Posterior vena cava (tissue), 2 donors: Measurements from ENCODE around the gene SYN1. TPM values are rescaled to one million over a fixed set of nuclear protein-coding genes. Genes with fewer than 3 reads are reported as not detected.
A peak's percentile ranks its signal among the peaks of the same experiment; 100 is the strongest.
"Not testable (repeated sequence)": the region's sequence is repeated elsewhere in the genome, so short reads cannot be mapped to it uniquely, and the experiment has no call there.

Source experiments
- DNase-seq: peaks from one replicate; pipeline ENCODE4 v3.0.0-alpha.2; 2020; ENCODE audit warnings: low spot score
- intact Hi-C, 2 donors: fragments of 100-400 bp; cut with DNase I; formaldehyde crosslinking; loops; one replicate each; pipeline versions ENCODE4 v1.14.1 to v1.14.2; 2022 to 2023
- total RNA-seq, 2 donors: library from RNA; stranded (reverse); fragmentation: NEBNext Ultra II Directional; extraction: Animal tissue kit (Norgen Biotek cat#: 25700); gene quantifications; one replicate each; pipeline ENCODE4 v1.2.1, GENCODE V29; 2021
- donor health status: DM: yes; HTN: yes; CAD: no.
- donor health status: DM: yes; HTN: yes; CAD: no.

Gene SYN1
- total RNA-seq, 2 donors from 2014 or later, result 1.2 to 2.3 TPM

- intact Hi-C loops, result no loop called here
- peak; percentile 76 for DNase-seq
Measured at GRCh38 chrX:47608130-47608810, 11.4 kb downstream of the SYN1 start.

GRCh38 chrX:47607091-47607490 lies 12.6 kb downstream of the SYN1 start:
- intact Hi-C loops, result no loop called here
- no peak for DNase-seq

GRCh38 chrX:47605024-47605423 lies 14.6 kb downstream of the SYN1 start:
- DNase-seq, result no peak
- intact Hi-C loops, result no loop called here

- DNase-seq, result peak; percentile 4
- intact Hi-C loops, result not testable (repeated sequence)
Measured at GRCh38 chrX:47603125-47603524, 16.5 kb downstream of the SYN1 start.

GRCh38 chrX:47597222-47597621 lies 22.4 kb downstream of the SYN1 start:
- intact Hi-C loops, result no loop called here
- DNase-seq, result no peak

- intact Hi-C loops, result no loop called here
Measured at GRCh38 chrX:47596256-47596655, 23.4 kb downstream of the SYN1 start.

GRCh38 chrX:47595716-47596251 lies 23.9 kb downstream of the SYN1 start:
- peak; percentile 6 for DNase-seq
- intact Hi-C loops, result no loop called here

More at GRCh38 chrX:47596256-47596655, 23.4 kb downstream of the SYN1 start:
- no peak for DNase-seq

- DNase-seq, result no peak
Measured at GRCh38 chrX:47593522-47593921, 26.1 kb downstream of the SYN1 start.

GRCh38 chrX:47590984-47591383 lies 28.7 kb downstream of the SYN1 start:
- peak; percentile 0 for DNase-seq
- intact Hi-C loops, result no loop called here

More at GRCh38 chrX:47593522-47593921, 26.1 kb downstream of the SYN1 start:
- intact Hi-C loops, result no loop called here

- peak; percentile 83 for DNase-seq
Measured at GRCh38 chrX:47587906-47588735, 31.5 kb downstream of the SYN1 start.

GRCh38 chrX:47587091-47587891 lies 32.4 kb downstream of the SYN1 start:
- intact Hi-C loops, result no loop called here
- DNase-seq, result peak; percentile 50

More at GRCh38 chrX:47587906-47588735, 31.5 kb downstream of the SYN1 start:
- intact Hi-C loops, result no loop called here

- DNase-seq, result no peak
- intact Hi-C loops, result no loop called here
Measured at GRCh38 chrX:47586043-47586787, 33.4 kb downstream of the SYN1 start.

- intact Hi-C loops, result no loop called here
- DNase-seq, result no peak
Measured at GRCh38 chrX:47585273-47585672, 34.4 kb downstream of the SYN1 start.

GRCh38 chrX:47584714-47585113 lies 34.9 kb downstream of the SYN1 start:
- intact Hi-C loops, result no loop called here
- no peak for DNase-seq

GRCh38 chrX:47583240-47583861 lies 36.3 kb downstream of the SYN1 start:
- intact Hi-C loops, result no loop called here
- DNase-seq, result no peak

- intact Hi-C loops, result no loop called here
- peak; percentile 98 for DNase-seq
Measured at GRCh38 chrX:47581731-47582647, 37.7 kb downstream of the SYN1 start, which contains the start of gene TIMP1. TIMP1 (plus strand) TSS chrX:47582436; CDS start chrX:47583416, 980 bp downstream.

GRCh38 chrX:47579537-47579936 lies 40.1 kb downstream of the SYN1 start:
- DNase-seq, result no peak
- intact Hi-C loops, result no loop called here
